Measurements from ENCODE around the gene CBLB.

DNA sequence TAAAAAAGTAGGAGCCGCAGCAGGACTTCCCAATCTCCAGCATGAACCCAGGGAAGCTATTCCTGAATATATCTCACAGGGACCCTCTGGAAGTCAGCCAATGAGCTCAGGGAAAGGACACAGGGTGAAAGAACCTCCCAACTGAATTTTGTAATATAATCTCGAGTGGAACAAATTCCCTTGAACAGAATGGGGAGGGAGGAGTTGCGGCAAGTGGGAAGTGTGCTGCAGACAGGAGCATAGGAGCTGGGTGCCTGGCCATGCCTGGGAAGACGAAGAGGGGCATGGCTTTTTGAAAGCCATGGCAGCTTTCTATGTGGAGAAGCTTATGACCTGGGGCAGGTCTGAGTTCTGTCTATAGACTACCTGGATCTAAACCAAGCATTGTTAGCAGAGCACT lies 98.4 kb downstream of the CBLB start:
- TF ChIP-seq EZH2 (IDR thresholded peaks at IDR 0.05; ENCODE audit: insufficient read depth, poor library complexity, severe bottlenecking) (no peak), EZH2phosphoT487 (IDR thresholded peaks at IDR 0.05; ENCODE audit: insufficient read depth, low read depth) (no peak)
